ENCODE measurements around the gene NXPH2.

NXPH2 gene

DNA sequence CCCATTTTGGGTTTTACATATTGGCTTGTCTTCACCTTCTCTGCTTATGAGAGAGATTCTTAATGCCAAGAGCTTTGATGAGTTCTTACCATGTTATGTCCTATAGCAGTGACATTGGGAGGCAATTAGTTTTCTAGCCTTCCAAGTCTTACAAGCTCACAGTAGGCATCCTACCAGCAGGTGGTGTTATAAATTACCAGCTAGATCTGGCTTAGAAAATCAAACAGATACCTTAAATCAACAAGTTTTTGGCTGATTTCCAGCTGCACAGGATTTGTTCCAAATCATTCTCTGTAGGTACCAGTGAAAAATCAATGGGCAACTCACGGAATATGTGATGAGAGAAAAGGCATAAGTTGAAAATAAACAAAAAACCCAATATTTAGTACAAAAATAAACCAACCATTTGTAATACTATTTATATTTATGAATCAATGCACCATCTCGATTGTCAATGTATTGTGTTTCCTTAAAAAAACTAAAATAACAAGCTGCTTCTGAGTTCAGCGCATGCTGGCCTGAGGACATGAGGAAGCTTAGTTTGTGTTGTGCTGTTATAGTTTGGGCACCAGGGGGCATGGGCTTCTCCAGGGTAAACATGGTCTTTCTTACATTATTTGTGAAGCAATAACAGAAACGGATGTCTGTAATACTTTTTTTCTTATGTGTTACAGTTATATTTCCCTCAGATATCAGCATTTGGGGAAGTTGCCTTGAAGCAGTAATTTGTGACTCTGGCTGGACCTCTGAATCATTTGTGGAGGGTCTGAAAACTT is 34.1 kb upstream of the NXPH2 start:
- POLR2A ChIA-PET (ENCODE audit: low non-redundant PET): no interaction called here
- no peak for DNase-seq (ENCODE audit: low spot score)
- CTCF ChIA-PET: interaction anchor here (1.4 kb wide), 1 partner anchor 13 kb away, joined by 4 read pairs; no protein-coding TSS in a partner anchor

GRCh38 chr2:138811431-138811830 is 31.2 kb upstream of the NXPH2 start:
- DNase-seq (ENCODE audit: low spot score): no peak
- POLR2A ChIA-PET (ENCODE audit: low non-redundant PET): no interaction called here
- H3K27ac ChIP-seq: no peak overlapping the region
- CTCF ChIA-PET: interaction anchor here (0.6 kb wide), 1 partner anchor 704 kb away, joined by 3 read pairs; no protein-coding TSS in a partner anchor
- no peak for TF ChIP-seq CTCF (conservative IDR thresholded peaks at IDR 0.05; ENCODE audit: low read depth)

More for the DNA sequence above, 34.1 kb upstream of the NXPH2 start:
- no peak for TF ChIP-seq CTCF (conservative IDR thresholded peaks at IDR 0.05; ENCODE audit: low read depth)
- H3K27ac ChIP-seq: no peak overlapping the region

- POLR2A ChIA-PET (ENCODE audit: low non-redundant PET): no interaction called here
- H3K27ac ChIP-seq: no peak overlapping the region
- no peak for DNase-seq (ENCODE audit: low spot score)
- no peak for TF ChIP-seq CTCF (conservative IDR thresholded peaks at IDR 0.05; ENCODE audit: low read depth)
- CTCF ChIA-PET: no interaction called here
These were observed 14.5 kb upstream of the NXPH2 start for GRCh38 chr2:138794724-138795123.

DNA sequence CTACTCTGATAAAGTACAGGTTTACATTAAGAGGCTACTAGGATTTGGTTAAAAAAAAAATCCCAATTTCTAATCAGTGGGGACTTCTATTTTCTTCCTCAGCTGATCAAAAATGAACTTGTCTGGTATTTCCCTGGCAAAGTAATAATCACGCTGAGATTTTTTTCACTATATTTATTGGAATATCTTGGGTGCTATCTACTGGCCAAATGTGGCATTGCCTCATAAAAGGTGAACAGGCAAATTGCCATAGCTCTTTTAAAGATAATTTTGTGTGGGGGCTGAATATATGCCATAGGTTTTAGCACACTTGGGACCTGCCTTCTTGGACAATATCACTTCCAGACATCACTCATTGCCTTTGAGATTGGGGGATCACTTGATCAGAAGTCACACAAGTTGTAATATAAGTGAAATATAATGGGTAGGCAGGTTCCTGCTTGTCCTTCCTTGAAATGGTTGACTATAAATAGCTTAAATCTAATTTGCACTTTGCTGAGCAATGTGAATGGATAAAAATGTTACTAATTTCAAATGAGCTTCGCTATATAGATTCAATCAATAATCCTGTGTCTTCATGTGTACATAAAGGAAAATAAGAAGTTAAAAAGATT is 7.0 kb upstream of the NXPH2 start:
- TF ChIP-seq CTCF (conservative IDR thresholded peaks at IDR 0.05; ENCODE audit: low read depth): peak; percentile 80
- CTCF ChIA-PET: interaction anchor here (0.5 to 1.5 kb wide), 17 partner anchors 22 to 900 kb away, joined by 3 to 6 read pairs (median 3); no protein-coding TSS in a partner anchor
- DNase-seq (ENCODE audit: low spot score): peak; percentile 23
- POLR2A ChIA-PET (ENCODE audit: low non-redundant PET): no interaction called here
- H3K27ac ChIP-seq: no peak overlapping the region

- TF ChIP-seq CTCF (conservative IDR thresholded peaks at IDR 0.05; ENCODE audit: low read depth): no peak
- DNase-seq (ENCODE audit: low spot score): no peak
- POLR2A ChIA-PET (ENCODE audit: low non-redundant PET): no interaction called here
- CTCF ChIA-PET: no interaction called here
- H3K27ac ChIP-seq: no peak overlapping the region
These were observed 2.2 kb upstream of the NXPH2 start for GRCh38 chr2:138782383-138782782.

DNA sequence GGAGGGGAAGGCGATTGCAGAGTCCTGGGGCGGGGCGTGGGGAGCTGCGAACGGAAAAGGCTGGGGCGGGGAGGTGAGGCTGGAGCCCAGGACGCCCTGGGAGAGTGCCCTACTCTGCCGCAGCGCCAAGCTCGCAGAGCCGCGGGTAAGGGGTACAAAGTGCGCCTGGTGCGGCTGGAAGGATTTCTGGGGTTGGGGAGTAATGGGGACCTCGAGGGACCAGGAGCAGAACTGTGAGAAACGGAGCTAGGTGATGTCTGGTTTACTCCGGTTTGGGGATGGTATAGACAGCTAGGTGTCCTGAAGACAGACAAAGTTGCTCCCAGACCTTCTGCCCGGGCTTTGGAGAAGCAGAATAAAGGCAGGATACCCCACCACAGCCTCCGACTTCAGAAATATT is 718 bp upstream of the NXPH2 start:
- no peak overlapping the region for H3K27ac ChIP-seq
- ChIA-PET CTCF (no interaction called here), POLR2A (ENCODE audit: low non-redundant PET) (no interaction called here)
- no peak for DNase-seq (ENCODE audit: low spot score)
- TF ChIP-seq CTCF (conservative IDR thresholded peaks at IDR 0.05; ENCODE audit: low read depth): no peak
